SH-SY5Y (cell line): ENCODE measurements around the gene SUSD1.

Experiments
- GATA2 ChIP-seq: IDR thresholded peaks from 2 replicates; pipeline ENCODE4 v1.6.1; 2011; ENCODE audit warnings: mild to moderate bottlenecking, low read depth, low read length
- GATA3 ChIP-seq: IDR thresholded peaks from 2 replicates; pipeline ENCODE4 v1.6.1; 2011; ENCODE audit warnings: low read depth, mild to moderate bottlenecking, low read length, moderate library complexity

The SUSD1 gene

GRCh38 chr9:112037281-112038016 is 137.6 kb downstream of the SUSD1 start:
- TF ChIP-seq GATA2 = no peak
- TF ChIP-seq GATA3 = no peak

- TF ChIP-seq GATA3 (no peak), GATA2 (no peak)
These were observed 139.8 kb downstream of the SUSD1 start for GRCh38 chr9:112035166-112035826.

DNA sequence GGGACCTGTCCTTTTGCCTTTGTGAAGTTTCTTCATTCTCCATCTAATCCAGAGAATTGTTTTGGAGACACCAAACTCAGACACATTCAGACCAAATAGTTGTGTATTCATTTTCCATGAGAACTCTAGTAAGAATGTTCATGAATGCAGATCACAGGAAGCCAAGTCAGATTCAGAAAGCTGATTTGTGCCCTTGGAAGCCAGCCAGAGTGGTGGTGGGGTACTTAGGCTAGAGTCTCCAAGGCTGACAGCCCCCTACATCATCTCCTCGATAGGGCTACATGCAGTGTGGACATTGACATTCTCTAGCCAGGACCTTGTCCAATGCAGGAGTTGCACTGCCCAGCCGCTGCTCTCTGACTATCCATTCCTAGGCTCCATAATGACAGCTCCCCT is 140.9 kb downstream of the SUSD1 start:
- TF ChIP-seq GATA3 = no peak
- TF ChIP-seq GATA2 = no peak

- TF ChIP-seq GATA3 (no peak), GATA2 (no peak)
These were observed 141.6 kb downstream of the SUSD1 start for GRCh38 chr9:112033237-112034215.

- TF ChIP-seq GATA3 (no peak), GATA2 (no peak)
These were observed 142.4 kb downstream of the SUSD1 start for GRCh38 chr9:112032743-112033142.

DNA sequence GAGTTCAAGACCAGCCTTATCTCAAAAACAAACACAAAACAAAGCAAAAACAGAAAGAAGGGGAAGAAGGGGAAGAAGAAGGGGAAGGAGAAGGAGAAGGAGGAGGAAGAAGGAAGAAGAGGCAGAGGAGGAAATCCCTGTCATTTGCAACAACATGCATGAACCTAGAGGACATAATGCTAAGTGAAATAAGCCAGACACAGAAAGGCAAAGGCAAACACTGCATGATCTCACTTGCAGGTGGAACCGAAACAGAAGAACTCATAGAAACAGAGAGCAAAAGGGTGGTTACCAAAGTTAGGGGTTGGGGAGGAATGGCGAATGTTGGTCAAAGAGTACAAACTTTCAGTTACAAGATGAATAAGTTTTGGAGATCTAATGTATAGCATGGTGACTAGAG is 143.1 kb downstream of the SUSD1 start:
- TF ChIP-seq GATA3 (no peak), GATA2 (no peak)

DNA sequence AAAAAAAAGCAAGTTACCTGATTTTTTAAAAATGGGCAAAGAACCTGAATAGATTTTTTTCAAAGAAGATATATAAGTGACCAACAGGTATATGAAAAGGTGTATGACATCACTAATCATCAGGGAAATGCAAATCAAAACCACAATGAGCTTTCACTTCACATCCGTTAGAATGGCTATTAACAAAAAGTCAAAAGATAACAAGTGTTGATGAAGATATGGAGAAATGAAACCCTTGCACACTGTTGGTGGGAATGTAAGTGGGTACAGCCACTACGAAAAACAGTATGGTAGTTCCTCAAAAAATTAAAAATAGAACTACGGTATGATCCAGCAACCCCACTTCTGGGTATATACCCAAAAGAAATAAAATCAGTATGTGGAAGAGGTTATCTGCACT is 143.7 kb downstream of the SUSD1 start:
- TF ChIP-seq GATA3 (no peak), GATA2 (no peak)

DNA sequence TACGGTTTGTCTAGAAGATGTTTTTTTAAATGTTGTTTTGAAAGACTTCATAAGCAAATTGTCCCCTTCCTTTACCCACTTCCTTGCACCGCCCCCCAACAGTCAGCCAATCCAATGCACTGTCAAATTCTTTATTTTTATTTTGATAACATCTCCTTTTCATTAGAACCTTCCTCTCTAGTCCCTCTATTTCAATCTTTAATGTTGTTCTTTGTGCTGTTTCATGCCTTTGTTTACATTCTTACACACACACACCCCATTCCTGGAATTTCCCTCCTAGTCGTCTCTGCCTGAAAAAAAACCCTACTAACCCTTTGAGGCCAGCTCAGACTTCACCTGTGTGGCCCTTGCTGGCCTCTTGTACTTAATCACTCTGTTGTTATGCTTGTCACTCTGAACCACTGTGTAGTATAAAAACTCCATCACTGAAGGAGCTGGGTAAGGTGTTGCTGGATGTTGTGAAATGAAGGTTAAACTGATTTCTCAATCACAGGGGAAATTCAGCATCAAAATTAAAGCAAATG is 145.1 kb downstream of the SUSD1 start:
- TF ChIP-seq GATA2 (no peak), GATA3 (no peak)

DNA sequence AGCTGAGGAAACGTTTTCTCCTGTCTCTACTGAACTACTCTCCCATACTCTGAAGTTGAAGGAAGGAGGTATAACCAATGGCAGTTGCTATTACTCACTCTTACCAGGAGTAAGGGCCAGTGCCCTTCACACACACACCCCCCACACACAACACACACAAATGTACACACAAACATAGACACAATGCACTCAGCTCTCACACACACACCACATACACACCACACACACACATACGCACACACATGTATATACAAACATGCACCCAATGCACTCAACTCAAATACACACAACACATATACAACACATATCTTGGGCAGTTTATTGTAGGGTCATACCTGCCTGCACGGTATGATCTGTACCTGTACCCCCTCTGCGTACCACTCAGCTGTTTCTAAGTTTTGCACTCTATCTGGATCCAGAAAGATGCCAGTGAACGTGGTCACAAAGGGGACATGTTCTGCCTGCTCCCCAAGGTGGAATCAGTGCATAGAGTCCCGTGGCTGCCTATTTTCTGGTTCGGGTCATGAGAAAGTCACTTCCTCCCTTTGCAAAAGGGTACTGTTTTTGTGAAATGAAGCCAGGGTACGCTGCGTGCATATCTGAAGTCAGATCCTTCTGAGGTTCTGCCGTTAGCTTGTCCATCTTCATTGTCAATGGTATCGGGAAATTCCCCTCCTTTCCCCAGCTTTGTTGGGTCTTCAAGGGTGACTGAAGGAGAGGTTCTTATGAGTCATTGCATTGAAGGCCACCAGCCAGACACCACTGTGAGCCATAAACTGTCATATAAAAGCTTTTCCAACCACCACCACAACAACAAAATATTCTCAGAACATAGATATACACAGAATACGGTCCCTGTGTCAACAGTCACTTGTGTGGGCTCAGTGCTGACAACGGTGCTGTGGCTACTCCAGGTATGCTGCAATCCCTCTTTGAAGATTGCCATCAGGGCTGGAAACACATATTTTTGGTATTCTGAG is 146.6 kb downstream of the SUSD1 start:
- TF ChIP-seq GATA2 = no peak
- no peak for TF ChIP-seq GATA3

GRCh38 chr9:112025850-112026249 is 149.2 kb downstream of the SUSD1 start:
- TF ChIP-seq GATA3 (no peak), GATA2 (no peak)

GRCh38 chr9:112021742-112022141 is 153.4 kb downstream of the SUSD1 start:
- TF ChIP-seq GATA2 (no peak), GATA3 (no peak)

GRCh38 chr9:112020680-112021596 is 154.2 kb downstream of the SUSD1 start:
- no peak for TF ChIP-seq GATA2
- no peak for TF ChIP-seq GATA3

GRCh38 chr9:112017878-112018277 is 157.2 kb downstream of the SUSD1 start:
- TF ChIP-seq GATA3 (no peak), GATA2 (no peak)
